ENCODE measurements around the gene MMP19.

DNA sequence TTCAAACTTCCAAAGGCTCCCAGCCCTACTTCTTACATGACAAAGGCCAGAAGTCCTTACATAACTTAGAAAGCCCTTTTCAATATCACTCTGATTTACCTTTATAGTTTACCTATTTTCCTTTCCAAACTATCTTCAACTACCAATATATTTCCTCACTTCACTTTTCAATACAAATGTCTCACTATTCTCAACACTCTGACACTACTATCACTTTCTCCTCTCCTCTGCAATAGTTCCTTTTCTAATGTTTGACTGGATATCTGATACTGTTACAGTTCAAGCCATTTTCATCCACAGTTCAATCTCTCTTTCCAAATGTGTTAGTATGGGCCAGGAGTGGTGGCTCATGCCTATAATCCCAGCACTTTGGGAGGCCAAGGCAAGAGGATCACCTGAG, 28.5 kb downstream of the MMP19 start:
- TF ChIP-seq POLR2AphosphoS5 (IDR thresholded peaks at IDR 0.05; ENCODE audit: low read depth, low read length) (no peak), SIN3A (IDR thresholded peaks at IDR 0.05; ENCODE audit: borderline replicate concordance, insufficient read depth, low read length) (no peak), TAF1 (IDR thresholded peaks at IDR 0.05; ENCODE audit: borderline replicate concordance, insufficient read depth, low read length) (no peak)
- TF ChIP-seq, protein P1, sequence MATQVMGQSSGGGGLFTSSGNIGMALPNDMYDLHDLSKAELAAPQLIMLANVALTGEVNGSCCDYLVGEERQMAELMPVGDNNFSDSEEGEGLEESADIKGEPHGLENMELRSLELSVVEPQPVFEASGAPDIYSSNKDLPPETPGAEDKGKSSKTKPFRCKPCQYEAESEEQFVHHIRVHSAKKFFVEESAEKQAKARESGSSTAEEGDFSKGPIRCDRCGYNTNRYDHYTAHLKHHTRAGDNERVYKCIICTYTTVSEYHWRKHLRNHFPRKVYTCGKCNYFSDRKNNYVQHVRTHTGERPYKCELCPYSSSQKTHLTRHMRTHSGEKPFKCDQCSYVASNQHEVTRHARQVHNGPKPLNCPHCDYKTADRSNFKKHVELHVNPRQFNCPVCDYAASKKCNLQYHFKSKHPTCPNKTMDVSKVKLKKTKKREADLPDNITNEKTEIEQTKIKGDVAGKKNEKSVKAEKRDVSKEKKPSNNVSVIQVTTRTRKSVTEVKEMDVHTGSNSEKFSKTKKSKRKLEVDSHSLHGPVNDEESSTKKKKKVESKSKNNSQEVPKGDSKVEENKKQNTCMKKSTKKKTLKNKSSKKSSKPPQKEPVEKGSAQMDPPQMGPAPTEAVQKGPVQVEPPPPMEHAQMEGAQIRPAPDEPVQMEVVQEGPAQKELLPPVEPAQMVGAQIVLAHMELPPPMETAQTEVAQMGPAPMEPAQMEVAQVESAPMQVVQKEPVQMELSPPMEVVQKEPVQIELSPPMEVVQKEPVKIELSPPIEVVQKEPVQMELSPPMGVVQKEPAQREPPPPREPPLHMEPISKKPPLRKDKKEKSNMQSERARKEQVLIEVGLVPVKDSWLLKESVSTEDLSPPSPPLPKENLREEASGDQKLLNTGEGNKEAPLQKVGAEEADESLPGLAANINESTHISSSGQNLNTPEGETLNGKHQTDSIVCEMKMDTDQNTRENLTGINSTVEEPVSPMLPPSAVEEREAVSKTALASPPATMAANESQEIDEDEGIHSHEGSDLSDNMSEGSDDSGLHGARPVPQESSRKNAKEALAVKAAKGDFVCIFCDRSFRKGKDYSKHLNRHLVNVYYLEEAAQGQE (IDR thresholded peaks at IDR 0.05; ENCODE audit: insufficient read depth in 1 of 2, low read depth in 2 of 2, low read length in 2 of 2): no peak
